Esophagus squamous epithelium (tissue), 4 donors: ENCODE measurements around the gene CNR2.

Experiments
- CTCF ChIP-seq, 6 experiments: fragments of 450-650 bp in 4 of 6; fragments of 200-600 bp in 2 of 6; sonication (generic) in 2 of 6; IDR thresholded peaks; one replicate each; pipeline ENCODE4 v1.5.1; 2016 to 2019; ENCODE audit warnings: antibody characterized with exemption in 6 of 6, mild to moderate bottlenecking in 4 of 6, moderate library complexity in 4 of 6
- POLR2A ChIP-seq, 4 donors: fragments of 450-650 bp; IDR thresholded peaks; one replicate each; pipeline ENCODE4 v1.6.1; 2017; ENCODE audit warnings: antibody characterized with exemption in 4 of 4, mild to moderate bottlenecking in 4 of 4, moderate library complexity in 3 of 4

- TF ChIP-seq CTCF (IDR thresholded peaks at IDR 0.05) (no peak), POLR2A (IDR thresholded peaks at IDR 0.05) (no peak)
Measured at GRCh38 chr1:23862640-23863039, 50.5 kb downstream of the CNR2 start.
